Measurements from ENCODE around the gene ADAMTSL2.
"Not testable (repeated sequence)": the region's sequence is repeated elsewhere in the genome, so short reads cannot be mapped to it uniquely, and the experiment has no call there.

Gene ADAMTSL2

DNA sequence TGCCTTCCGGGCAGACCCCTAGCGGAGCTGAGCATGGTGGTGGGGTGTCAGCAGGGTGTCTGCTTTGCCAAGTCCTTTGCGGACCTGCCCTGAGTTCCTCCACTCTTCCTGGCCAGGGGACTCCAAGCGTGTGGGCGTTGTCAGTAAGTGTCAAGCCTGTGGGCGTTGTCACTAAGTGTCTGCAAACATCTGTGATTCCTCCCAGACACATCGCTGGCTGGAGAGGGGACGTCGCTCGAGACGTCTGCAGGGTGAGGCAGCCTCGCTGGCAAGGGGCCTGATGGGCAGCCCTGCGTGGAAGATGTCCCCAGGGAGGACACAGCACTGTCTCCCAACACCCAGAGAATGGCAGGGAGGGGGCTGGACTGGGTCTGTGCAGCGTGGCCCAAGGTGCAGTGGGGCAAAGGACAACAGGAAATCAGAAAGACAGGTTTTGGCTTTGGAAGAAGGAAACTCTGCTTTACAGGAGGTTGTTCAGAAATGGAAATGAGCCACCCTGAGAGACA, 28.8 kb downstream of the ADAMTSL2 start:
- DNase-seq, result peak; percentile 51
- Histone ChIP-seq H2BK120ac (ENCODE audit: low read depth, low read length) (no peak overlapping the region), H4K91ac (ENCODE audit: low read length) (no peak overlapping the region), H2AK5ac (ENCODE audit: low read length, severe bottlenecking) (no peak overlapping the region), H4K8ac (ENCODE audit: low read length) (no peak overlapping the region), H3K9ac (ENCODE audit: low read length) (no peak overlapping the region), H3K79me1 (replicated peaks; ENCODE audit: low read length, poor library complexity, severe bottlenecking) (no peaks in the 10 kb centered on the region), H3K23ac (ENCODE audit: low read length in 2 of 2) (no peak overlapping the region), H2BK12ac (ENCODE audit: low read length in 2 of 2) (no peak overlapping the region), H3K27ac (ENCODE audit: low read length, poor library complexity, severe bottlenecking) (no peak overlapping the region), H3K4me1 (ENCODE audit: control insufficient read depth, insufficient read depth, low read depth, low read length) (peaks cover 6% of the 10 kb centered on the region), H3K9me3 (ENCODE audit: control insufficient read depth, low read length) (no peaks in the 10 kb centered on the region), H3K14ac (ENCODE audit: low read length in 2 of 2) (no peak overlapping the region), H2AFZ (ENCODE audit: low read depth, low read length) (no peak overlapping the region), H2BK15ac (ENCODE audit: low read depth, poor library complexity, severe bottlenecking) (no peak overlapping the region), H2BK5ac (ENCODE audit: low read depth, low read length, poor library complexity, severe bottlenecking) (no peak overlapping the region), H3K36me3 (ENCODE audit: control insufficient read depth in 1 of 2, insufficient read depth in 2 of 2, low read depth in 1 of 2, low read length in 2 of 2) (no peaks in the 10 kb centered on the region), H3K27me3 (ENCODE audit: control insufficient read depth in 1 of 2, insufficient read depth in 1 of 2, low read length in 2 of 2) (peaks cover 8 to 22% of the 10 kb centered on the region in 2 experiments), H3K4ac (ENCODE audit: low read depth in 1 of 2, low read length in 2 of 2) (no peak overlapping the region), H3K4me3 (ENCODE audit: insufficient read depth in 1 of 2, low read depth in 1 of 2, low read length in 2 of 2) (no peak overlapping the region), H3K18ac (ENCODE audit: low read depth in 1 of 2, low read length in 2 of 2) (no peak overlapping the region), H3K4me2 (ENCODE audit: low read length, poor library complexity, severe bottlenecking) (no peak overlapping the region)
- WGBS, result 15% methylated on average over 14 of the region's 14 CpGs

DNA sequence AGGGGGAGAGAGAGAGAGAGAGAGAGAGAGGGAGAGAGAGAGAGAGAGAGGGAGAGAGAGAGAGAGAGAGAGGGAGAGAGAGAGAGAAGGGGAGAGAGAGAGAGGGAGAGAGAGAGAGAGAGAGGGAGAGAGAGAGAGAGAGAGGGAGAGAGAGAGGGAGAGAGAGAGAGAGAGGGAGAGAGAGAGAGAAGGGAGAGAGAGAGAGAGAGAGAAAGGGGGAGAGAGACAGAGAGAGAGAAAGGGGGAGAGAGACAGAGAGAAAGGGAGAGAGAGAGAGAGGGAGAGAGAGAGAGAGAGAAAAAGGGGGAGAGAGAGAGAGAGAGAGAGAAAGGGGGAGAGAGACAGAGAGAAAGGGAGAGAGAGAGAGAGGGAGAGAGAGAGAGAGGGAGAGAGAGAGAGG, 29.3 kb downstream of the ADAMTSL2 start:
- H3K79me1 ChIP-seq (replicated peaks; ENCODE audit: low read length, poor library complexity, severe bottlenecking); H2BK12ac ChIP-seq (ENCODE audit: low read length in 2 of 2); H4K91ac ChIP-seq (ENCODE audit: low read length); H2BK15ac ChIP-seq (ENCODE audit: low read depth, poor library complexity, severe bottlenecking); H4K8ac ChIP-seq (ENCODE audit: low read length); H2BK120ac ChIP-seq (ENCODE audit: low read depth, low read length); H3K23ac ChIP-seq (ENCODE audit: low read length in 2 of 2); DNase-seq; H3K4me2 ChIP-seq (ENCODE audit: low read length, poor library complexity, severe bottlenecking); H3K4me1 ChIP-seq (ENCODE audit: control insufficient read depth, insufficient read depth, low read depth, low read length); H3K4me3 ChIP-seq (ENCODE audit: insufficient read depth in 1 of 2, low read depth in 1 of 2, low read length in 2 of 2); H3K4ac ChIP-seq (ENCODE audit: low read depth in 1 of 2, low read length in 2 of 2); H2AFZ ChIP-seq (ENCODE audit: low read depth, low read length); H3K14ac ChIP-seq (ENCODE audit: low read length in 2 of 2); H3K27ac ChIP-seq (ENCODE audit: low read length, poor library complexity, severe bottlenecking); H3K9me3 ChIP-seq (ENCODE audit: control insufficient read depth, low read length); H3K36me3 ChIP-seq (ENCODE audit: control insufficient read depth in 1 of 2, insufficient read depth in 2 of 2, low read depth in 1 of 2, low read length in 2 of 2); H2BK5ac ChIP-seq (ENCODE audit: low read depth, low read length, poor library complexity, severe bottlenecking); H3K9ac ChIP-seq (ENCODE audit: low read length); H2AK5ac ChIP-seq (ENCODE audit: low read length, severe bottlenecking); H3K18ac ChIP-seq (ENCODE audit: low read depth in 1 of 2, low read length in 2 of 2): not testable (repeated sequence)
- H3K27me3 ChIP-seq (ENCODE audit: control insufficient read depth in 1 of 2, insufficient read depth in 1 of 2, low read length in 2 of 2), result peaks cover 11 to 25% of the 10 kb centered on the region in 2 experiments

DNA sequence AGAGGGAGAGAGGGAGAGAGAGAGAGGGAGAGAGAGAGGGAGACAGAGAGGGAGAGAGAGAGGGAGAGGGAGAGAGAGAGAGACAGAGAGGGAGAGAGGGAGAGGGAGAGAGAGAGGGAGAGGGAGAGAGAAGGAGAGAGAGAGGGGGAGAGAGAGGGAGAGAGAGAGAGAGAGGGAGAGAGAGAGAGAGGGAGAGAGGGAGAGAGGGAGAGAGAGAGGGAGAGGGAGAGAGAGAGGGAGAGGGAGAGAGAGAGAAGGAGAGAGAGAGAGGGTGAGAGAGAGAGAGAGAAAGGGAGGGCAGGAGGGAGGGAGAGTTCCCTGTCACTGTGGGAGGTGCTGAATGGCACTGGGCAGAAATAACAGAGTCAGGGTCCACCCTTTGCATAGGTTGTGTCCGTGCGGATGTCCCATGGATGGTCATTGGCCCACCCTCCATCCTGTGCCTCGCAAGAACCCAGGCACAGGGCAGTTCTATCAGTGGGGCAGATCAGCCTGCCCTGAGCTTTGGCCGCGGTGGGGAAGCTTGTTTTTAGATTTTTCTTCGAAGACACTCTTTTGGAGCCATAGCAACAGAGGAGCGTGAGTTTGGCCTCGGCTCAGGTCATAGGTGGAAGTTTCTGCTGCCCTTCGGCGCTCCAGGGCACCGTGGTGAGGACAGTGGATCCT, 30.1 kb downstream of the ADAMTSL2 start:
- H4K91ac ChIP-seq (ENCODE audit: low read length), result no peak overlapping the region
- 91% methylated on average over 11 of the region's 11 CpGs for WGBS
- peak overlapping the region; percentile 56 for H3K9ac ChIP-seq (ENCODE audit: low read length)
- no peak overlapping the region for H2BK5ac ChIP-seq (ENCODE audit: low read depth, low read length, poor library complexity, severe bottlenecking)
- no peaks in the 10 kb centered on the region for H3K36me3 ChIP-seq (ENCODE audit: control insufficient read depth in 1 of 2, insufficient read depth in 2 of 2, low read depth in 1 of 2, low read length in 2 of 2)
- no peak overlapping the region for H3K4me2 ChIP-seq (ENCODE audit: low read length, poor library complexity, severe bottlenecking)
- H3K4ac ChIP-seq (ENCODE audit: low read depth in 1 of 2, low read length in 2 of 2), result no peak overlapping the region
- H2BK120ac ChIP-seq (ENCODE audit: low read depth, low read length), result no peak overlapping the region
- H3K27me3 ChIP-seq (ENCODE audit: control insufficient read depth in 1 of 2, insufficient read depth in 1 of 2, low read length in 2 of 2), result peaks cover 15 to 27% of the 10 kb centered on the region in 2 experiments
- no peak overlapping the region for H2AK5ac ChIP-seq (ENCODE audit: low read length, severe bottlenecking)
- H3K27ac ChIP-seq (ENCODE audit: low read length, poor library complexity, severe bottlenecking), result no peak overlapping the region
- no peaks in the 10 kb centered on the region for H3K79me1 ChIP-seq (replicated peaks; ENCODE audit: low read length, poor library complexity, severe bottlenecking)
- no peak overlapping the region for H3K4me3 ChIP-seq (ENCODE audit: insufficient read depth in 1 of 2, low read depth in 1 of 2, low read length in 2 of 2)
- no peak overlapping the region for H3K18ac ChIP-seq (ENCODE audit: low read depth in 1 of 2, low read length in 2 of 2)
- H3K23ac ChIP-seq (ENCODE audit: low read length in 2 of 2), result no peak overlapping the region
- no peak overlapping the region for H2BK15ac ChIP-seq (ENCODE audit: low read depth, poor library complexity, severe bottlenecking)
- no peak overlapping the region for H3K14ac ChIP-seq (ENCODE audit: low read length in 2 of 2)
- peaks cover 1% of the 10 kb centered on the region for H3K4me1 ChIP-seq (ENCODE audit: control insufficient read depth, insufficient read depth, low read depth, low read length)
- no peak overlapping the region for H4K8ac ChIP-seq (ENCODE audit: low read length)
- H2AFZ ChIP-seq (ENCODE audit: low read depth, low read length), result no peak overlapping the region
- no peak overlapping the region for H2BK12ac ChIP-seq (ENCODE audit: low read length in 2 of 2)
- peak; percentile 20 for DNase-seq
- H3K9me3 ChIP-seq (ENCODE audit: control insufficient read depth, low read length), result no peaks in the 10 kb centered on the region

DNA sequence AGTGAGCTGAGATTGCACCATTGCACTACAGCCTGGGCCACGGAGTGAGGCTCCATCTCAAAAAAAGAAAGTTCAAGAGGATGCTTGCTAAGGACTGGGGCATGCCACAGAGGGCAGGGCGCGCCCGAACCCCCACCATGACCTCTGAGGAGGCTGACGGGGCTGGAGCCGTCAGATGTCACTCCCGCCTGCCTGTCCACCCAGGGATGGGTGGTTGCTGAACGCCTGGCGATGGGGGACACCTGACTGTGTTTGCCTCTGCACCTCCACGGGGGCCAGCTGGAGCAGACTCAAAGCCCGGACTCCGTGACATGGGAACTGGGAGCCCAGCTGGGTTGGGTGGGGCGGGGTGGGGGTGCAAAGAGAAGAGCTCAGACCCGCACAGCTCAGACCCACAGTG, 31.9 kb downstream of the ADAMTSL2 start:
- no peak overlapping the region for H2BK120ac ChIP-seq (ENCODE audit: low read depth, low read length)
- no peak overlapping the region for H2BK12ac ChIP-seq (ENCODE audit: low read length in 2 of 2)
- peaks cover 1% of the 10 kb centered on the region for H3K4me1 ChIP-seq (ENCODE audit: control insufficient read depth, insufficient read depth, low read depth, low read length)
- H3K36me3 ChIP-seq (ENCODE audit: control insufficient read depth in 1 of 2, insufficient read depth in 2 of 2, low read depth in 1 of 2, low read length in 2 of 2), result no peaks in the 10 kb centered on the region
- no peak overlapping the region for H2BK5ac ChIP-seq (ENCODE audit: low read depth, low read length, poor library complexity, severe bottlenecking)
- H3K18ac ChIP-seq (ENCODE audit: low read depth in 1 of 2, low read length in 2 of 2), result no peak overlapping the region
- H3K23ac ChIP-seq (ENCODE audit: low read length in 2 of 2), result no peak overlapping the region
- no peak overlapping the region for H3K27ac ChIP-seq (ENCODE audit: low read length, poor library complexity, severe bottlenecking)
- peaks cover 26 to 44% of the 10 kb centered on the region in 2 experiments for H3K27me3 ChIP-seq (ENCODE audit: control insufficient read depth in 1 of 2, insufficient read depth in 1 of 2, low read length in 2 of 2)
- no peak overlapping the region for H3K14ac ChIP-seq (ENCODE audit: low read length in 2 of 2)
- H3K9ac ChIP-seq (ENCODE audit: low read length), result no peak overlapping the region
- H4K8ac ChIP-seq (ENCODE audit: low read length), result no peak overlapping the region
- H2AFZ ChIP-seq (ENCODE audit: low read depth, low read length), result no peak overlapping the region
- H3K4ac ChIP-seq (ENCODE audit: low read depth in 1 of 2, low read length in 2 of 2), result no peak overlapping the region
- H2BK15ac ChIP-seq (ENCODE audit: low read depth, poor library complexity, severe bottlenecking), result no peak overlapping the region
- no peaks in the 10 kb centered on the region for H3K79me1 ChIP-seq (replicated peaks; ENCODE audit: low read length, poor library complexity, severe bottlenecking)
- H4K91ac ChIP-seq (ENCODE audit: low read length), result no peak overlapping the region
- no peak overlapping the region for H2AK5ac ChIP-seq (ENCODE audit: low read length, severe bottlenecking)
- no peak for DNase-seq
- 87% methylated on average over 14 of the region's 14 CpGs for WGBS
- H3K4me2 ChIP-seq (ENCODE audit: low read length, poor library complexity, severe bottlenecking), result no peak overlapping the region
- no peak overlapping the region for H3K4me3 ChIP-seq (ENCODE audit: insufficient read depth in 1 of 2, low read depth in 1 of 2, low read length in 2 of 2)
- H3K9me3 ChIP-seq (ENCODE audit: control insufficient read depth, low read length), result no peaks in the 10 kb centered on the region
